PC-3 (cell line): ENCODE data around the gene CACNA1D. TPM values are rescaled to one million over a fixed set of nuclear protein-coding genes. Genes with fewer than 3 reads are reported as not detected.

ENCODE experiments used
- ATAC-seq: fragments of 200-7000 bp; cut with Tn5 transposase; 2 replicates; pipeline ENCODE4 v1.9.1; 2020; ENCODE audit warnings: mild to moderate bottlenecking, moderate library complexity
- BruUV-seq: library from RNA; stranded (reverse); fragments of 400-500 nt; replicated peaks from 2 replicates; lab custom pipeline; 2021; lab: Mats Ljungman, UMichigan
- CTCF ChIA-PET: fragments of 300-600 bp; sonication (Branson Sonifier 250); formaldehyde crosslinking; loops from one replicate; lab custom pipeline; 2022; ENCODE audit warnings: antibody characterized with exemption; lab: Charles Lee
- POLR2A ChIA-PET: fragments of 300-600 bp; sonication (Branson Sonifier 250); formaldehyde crosslinking; loops from one replicate; lab custom pipeline; 2022; ENCODE audit warnings: antibody characterized with exemption; ENCODE audit not compliant: unreplicated experiment; lab: Charles Lee
- DNase-seq: peaks from one replicate; pipeline ENCODE4 v3.0.0-alpha.2; 2015
- H2AFZ ChIP-seq: fragments of 300-600 bp; sonication (generic); 2 replicates; pipeline ENCODE4 v1.6.0; 2016; ENCODE audit warnings: antibody characterized with exemption, low read length
- H3F3A ChIP-seq: fragments of 300-600 bp; sonication (generic); one replicate; pipeline ENCODE4 v1.6.0; 2017; ENCODE audit warnings: antibody characterized with exemption, low read length, control low read depth, mild to moderate bottlenecking; ENCODE audit not compliant: unreplicated experiment
- H3K27ac ChIP-seq: fragments of 300-600 bp; sonication (generic); 2 replicates; pipeline ENCODE4 v1.5.1; 2016; ENCODE audit warnings: mild to moderate bottlenecking, low read length
- H3K27me3 ChIP-seq: fragments of 300-600 bp; sonication (generic); 2 replicates; pipeline ENCODE4 v1.6.1; 2016; ENCODE audit warnings: low read length, mixed read lengths
- H3K36me3 ChIP-seq: fragments of 300-600 bp; sonication (generic); 2 replicates; pipeline ENCODE4 v1.6.1; 2016; ENCODE audit warnings: low read depth, mixed run types, low read length, mixed read lengths
- H3K4me1 ChIP-seq: fragments of 300-600 bp; sonication (generic); 2 replicates; pipeline ENCODE4 v1.5.1; 2016; ENCODE audit warnings: low read length; ENCODE audit not compliant: insufficient read depth
- H3K4me2 ChIP-seq: fragments of 300-600 bp; sonication (generic); 2 replicates; pipeline ENCODE4 v1.6.0; 2016; ENCODE audit warnings: low read length
- H3K4me3 ChIP-seq: fragments of 300-600 bp; sonication (generic); 2 replicates; pipeline ENCODE4 v1.5.1; 2016; ENCODE audit warnings: mild to moderate bottlenecking, low read length, mixed read lengths
- H3K79me2 ChIP-seq: fragments of 300-600 bp; sonication (generic); 2 replicates; pipeline ENCODE4 v1.6.1; 2017; ENCODE audit warnings: low read length, mixed read lengths
- H3K9ac ChIP-seq: fragments of 300-600 bp; sonication (generic); 2 replicates; pipeline ENCODE4 v1.6.0; 2016; ENCODE audit warnings: mild to moderate bottlenecking, low read length
- H3K9me2 ChIP-seq: fragments of 300-600 bp; sonication (generic); replicated peaks from 2 replicates; pipeline ENCODE4 v1.6.1; 2016; ENCODE audit warnings: mixed run types, low read length, mixed read lengths
- H3K9me3 ChIP-seq: fragments of 300-600 bp; sonication (generic); 2 replicates; pipeline ENCODE4 v1.6.1; 2016; ENCODE audit warnings: low read length, mixed read lengths
- H4K20me1 ChIP-seq: fragments of 300-600 bp; sonication (generic); 2 replicates; pipeline ENCODE4 v1.6.1; 2016; ENCODE audit warnings: low read length, mixed read lengths
- EZH2 ChIP-seq: fragments of 300-600 bp; sonication (generic); IDR thresholded peaks from one replicate; pipeline ENCODE4 v1.6.1; 2017; ENCODE audit warnings: antibody characterized with exemption, mild to moderate bottlenecking, low read length; ENCODE audit not compliant: unreplicated experiment
- EZH2phosphoT487 ChIP-seq: fragments of 300-600 bp; sonication (generic); IDR thresholded peaks from 2 replicates; pipeline ENCODE4 v1.6.1; 2018; ENCODE audit warnings: mild to moderate bottlenecking, antibody characterized with exemption, low read length, borderline replicate concordance
- intact Hi-C: fragments of 100-400 bp; cut with micrococcal nuclease; formaldehyde crosslinking; loops from 2 replicates; pipeline ENCODE4 v1.9.0; 2023
- total RNA-seq: library from RNA; depleted of rRNA; stranded (reverse); fragments of >200 nt; gene quantifications from 2 replicates; pipeline ENCODE4 v1.2.3, GENCODE V29; 2014
- TF ChIP-seq, protein P1 (sequence below): fragments of 300-600 bp; sonication (generic); conservative IDR thresholded peaks from 2 replicates; pipeline ENCODE4 v1.5.1; 2017; ENCODE audit warnings: antibody characterized with exemption, low read depth, mild to moderate bottlenecking, low read length

The CACNA1D gene
- total RNA-seq, 1 experiment from 2014 or later = not detected

GRCh38 chr3:53712817-53713388 lies 218.5 kb downstream of the CACNA1D start:
- POLR2A ChIA-PET = no interaction called here
- no peaks in the 10 kb centered on the region for H3K36me3 ChIP-seq
- no TSS peak for BruUV-seq

GRCh38 chr3:53713626-53714025 lies 219.2 kb downstream of the CACNA1D start:
- TF ChIP-seq, protein P1, sequence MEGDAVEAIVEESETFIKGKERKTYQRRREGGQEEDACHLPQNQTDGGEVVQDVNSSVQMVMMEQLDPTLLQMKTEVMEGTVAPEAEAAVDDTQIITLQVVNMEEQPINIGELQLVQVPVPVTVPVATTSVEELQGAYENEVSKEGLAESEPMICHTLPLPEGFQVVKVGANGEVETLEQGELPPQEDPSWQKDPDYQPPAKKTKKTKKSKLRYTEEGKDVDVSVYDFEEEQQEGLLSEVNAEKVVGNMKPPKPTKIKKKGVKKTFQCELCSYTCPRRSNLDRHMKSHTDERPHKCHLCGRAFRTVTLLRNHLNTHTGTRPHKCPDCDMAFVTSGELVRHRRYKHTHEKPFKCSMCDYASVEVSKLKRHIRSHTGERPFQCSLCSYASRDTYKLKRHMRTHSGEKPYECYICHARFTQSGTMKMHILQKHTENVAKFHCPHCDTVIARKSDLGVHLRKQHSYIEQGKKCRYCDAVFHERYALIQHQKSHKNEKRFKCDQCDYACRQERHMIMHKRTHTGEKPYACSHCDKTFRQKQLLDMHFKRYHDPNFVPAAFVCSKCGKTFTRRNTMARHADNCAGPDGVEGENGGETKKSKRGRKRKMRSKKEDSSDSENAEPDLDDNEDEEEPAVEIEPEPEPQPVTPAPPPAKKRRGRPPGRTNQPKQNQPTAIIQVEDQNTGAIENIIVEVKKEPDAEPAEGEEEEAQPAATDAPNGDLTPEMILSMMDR = no peak
- no peak for TF ChIP-seq EZH2phosphoT487
- TF ChIP-seq EZH2 = no peak
- Histone ChIP-seq H4K20me1 (no peaks in the 10 kb centered on the region), H3K36me3 (no peaks in the 10 kb centered on the region), H3K9me3 (no peaks in the 10 kb centered on the region), H3K9me2 (no peaks in the 10 kb centered on the region), H3K27me3 (peaks cover 34% of the 10 kb centered on the region), H3K4me1 (no peaks in the 10 kb centered on the region), H3K9ac (no peak overlapping the region), H3K79me2 (no peaks in the 10 kb centered on the region), H3F3A (no peaks in the 10 kb centered on the region), H3K4me3 (no peak overlapping the region), H3K4me2 (no peak overlapping the region), H3K27ac (no peak overlapping the region), H2AFZ (no peak overlapping the region)
- POLR2A ChIA-PET = no interaction called here
- intact Hi-C loops = no loop called here
- CTCF ChIA-PET = no interaction called here
- BruUV-seq = no TSS peak
- DNase-seq = no peak
- no peak for ATAC-seq

More at GRCh38 chr3:53712817-53713388, 218.5 kb downstream of the CACNA1D start:
- Histone ChIP-seq H3K4me3 (no peak overlapping the region), H3K4me1 (no peaks in the 10 kb centered on the region), H3K79me2 (no peaks in the 10 kb centered on the region), H3K9ac (no peak overlapping the region), H4K20me1 (no peaks in the 10 kb centered on the region), H2AFZ (no peak overlapping the region), H3K4me2 (no peak overlapping the region), H3K27me3 (peaks cover 34% of the 10 kb centered on the region), H3K9me2 (no peaks in the 10 kb centered on the region), H3K9me3 (no peaks in the 10 kb centered on the region), H3K27ac (no peak overlapping the region), H3F3A (no peaks in the 10 kb centered on the region)
- DNase-seq (no peak), ATAC-seq (no peak)
- CTCF ChIA-PET = no interaction called here
- TF ChIP-seq, protein P1 = no peak
- TF ChIP-seq EZH2phosphoT487 = no peak
- no peak for TF ChIP-seq EZH2
- intact Hi-C loops = no loop called here

- H4K20me1 ChIP-seq = no peaks in the 10 kb centered on the region
- no peaks in the 10 kb centered on the region for H3K79me2 ChIP-seq
- DNase-seq (no peak), ATAC-seq (no peak)
- CTCF ChIA-PET = no interaction called here
- peaks cover 34% of the 10 kb centered on the region for H3K27me3 ChIP-seq
- H3K4me2 ChIP-seq = no peak overlapping the region
- no peaks in the 10 kb centered on the region for H3K9me2 ChIP-seq
- no peak overlapping the region for H3K27ac ChIP-seq
- no peak overlapping the region for H2AFZ ChIP-seq
- H3K9ac ChIP-seq = no peak overlapping the region
- no peak overlapping the region for H3K4me3 ChIP-seq
- H3K9me3 ChIP-seq = no peaks in the 10 kb centered on the region
- POLR2A ChIA-PET = no interaction called here
- no peaks in the 10 kb centered on the region for H3F3A ChIP-seq
- intact Hi-C loops = no loop called here
- H3K4me1 ChIP-seq = no peaks in the 10 kb centered on the region
- TF ChIP-seq, protein P1 = no peak
- no peak for TF ChIP-seq EZH2phosphoT487
- no peak for TF ChIP-seq EZH2
- H3K36me3 ChIP-seq = no peaks in the 10 kb centered on the region
- BruUV-seq = no TSS peak
These were observed 221.5 kb downstream of the CACNA1D start for GRCh38 chr3:53715815-53716483.
